ENCODE data around the gene SHISAL2A.

DNA sequence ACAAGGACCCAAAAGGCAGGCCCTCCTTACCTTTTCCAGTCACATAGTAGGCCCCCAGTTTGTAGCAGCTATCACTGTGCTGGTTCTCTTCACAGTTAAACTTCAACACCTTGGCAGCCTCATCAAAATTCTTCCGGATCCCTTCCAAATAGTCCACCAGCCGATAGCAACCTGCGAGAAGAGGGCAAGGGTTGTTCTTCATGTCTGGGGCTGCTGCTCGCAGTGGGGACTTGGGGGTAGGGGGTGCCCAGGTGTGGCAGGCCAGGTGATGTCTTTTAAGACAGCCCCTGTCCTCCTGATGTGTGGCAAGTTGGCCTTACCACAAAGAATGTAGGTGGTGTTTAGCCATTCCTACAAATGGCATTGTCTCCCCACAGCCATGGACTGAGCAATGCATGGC lies 59.7 kb downstream of the SHISAL2A start:
- TF ChIP-seq, protein P1, sequence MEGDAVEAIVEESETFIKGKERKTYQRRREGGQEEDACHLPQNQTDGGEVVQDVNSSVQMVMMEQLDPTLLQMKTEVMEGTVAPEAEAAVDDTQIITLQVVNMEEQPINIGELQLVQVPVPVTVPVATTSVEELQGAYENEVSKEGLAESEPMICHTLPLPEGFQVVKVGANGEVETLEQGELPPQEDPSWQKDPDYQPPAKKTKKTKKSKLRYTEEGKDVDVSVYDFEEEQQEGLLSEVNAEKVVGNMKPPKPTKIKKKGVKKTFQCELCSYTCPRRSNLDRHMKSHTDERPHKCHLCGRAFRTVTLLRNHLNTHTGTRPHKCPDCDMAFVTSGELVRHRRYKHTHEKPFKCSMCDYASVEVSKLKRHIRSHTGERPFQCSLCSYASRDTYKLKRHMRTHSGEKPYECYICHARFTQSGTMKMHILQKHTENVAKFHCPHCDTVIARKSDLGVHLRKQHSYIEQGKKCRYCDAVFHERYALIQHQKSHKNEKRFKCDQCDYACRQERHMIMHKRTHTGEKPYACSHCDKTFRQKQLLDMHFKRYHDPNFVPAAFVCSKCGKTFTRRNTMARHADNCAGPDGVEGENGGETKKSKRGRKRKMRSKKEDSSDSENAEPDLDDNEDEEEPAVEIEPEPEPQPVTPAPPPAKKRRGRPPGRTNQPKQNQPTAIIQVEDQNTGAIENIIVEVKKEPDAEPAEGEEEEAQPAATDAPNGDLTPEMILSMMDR (conservative IDR thresholded peaks at IDR 0.05; ENCODE audit: low read depth, low read length), result no peak
- TF ChIP-seq, protein P2, sequence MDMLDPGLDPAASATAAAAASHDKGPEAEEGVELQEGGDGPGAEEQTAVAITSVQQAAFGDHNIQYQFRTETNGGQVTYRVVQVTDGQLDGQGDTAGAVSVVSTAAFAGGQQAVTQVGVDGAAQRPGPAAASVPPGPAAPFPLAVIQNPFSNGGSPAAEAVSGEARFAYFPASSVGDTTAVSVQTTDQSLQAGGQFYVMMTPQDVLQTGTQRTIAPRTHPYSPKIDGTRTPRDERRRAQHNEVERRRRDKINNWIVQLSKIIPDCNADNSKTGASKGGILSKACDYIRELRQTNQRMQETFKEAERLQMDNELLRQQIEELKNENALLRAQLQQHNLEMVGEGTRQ (IDR thresholded peaks at IDR 0.05; ENCODE audit: low read depth, low read length), result no peak
- TF ChIP-seq SMC3 (IDR thresholded peaks at IDR 0.05; ENCODE audit: low read depth, low read length), result no peak
- TF ChIP-seq POLR2A (IDR thresholded peaks at IDR 0.05; ENCODE audit: low read depth, low read length), result no peak
- TF ChIP-seq RFX5 (IDR thresholded peaks at IDR 0.05; ENCODE audit: low read depth, low read length), result no peak
- no peak for TF ChIP-seq FOS (IDR thresholded peaks at IDR 0.05; ENCODE audit: low read depth, low read length)
- TF ChIP-seq RCOR1 (IDR thresholded peaks at IDR 0.05; ENCODE audit: insufficient replicate concordance, low read length), result no peak
- no peak for TF ChIP-seq MAFK (IDR thresholded peaks at IDR 0.05; ENCODE audit: low read depth, low read length)
- TF ChIP-seq RAD21 (IDR thresholded peaks at IDR 0.05; ENCODE audit: low read length), result no peak
